GM18526 (cell line): ENCODE measurements around the gene ESRRG.

Experiments used
- POLR2A ChIP-seq: IDR thresholded peaks from 3 replicates; pipeline ENCODE4 v1.6.1; 2011; ENCODE audit not compliant: insufficient read length; ENCODE audit errors: extremely low read depth

ESRRG gene

DNA sequence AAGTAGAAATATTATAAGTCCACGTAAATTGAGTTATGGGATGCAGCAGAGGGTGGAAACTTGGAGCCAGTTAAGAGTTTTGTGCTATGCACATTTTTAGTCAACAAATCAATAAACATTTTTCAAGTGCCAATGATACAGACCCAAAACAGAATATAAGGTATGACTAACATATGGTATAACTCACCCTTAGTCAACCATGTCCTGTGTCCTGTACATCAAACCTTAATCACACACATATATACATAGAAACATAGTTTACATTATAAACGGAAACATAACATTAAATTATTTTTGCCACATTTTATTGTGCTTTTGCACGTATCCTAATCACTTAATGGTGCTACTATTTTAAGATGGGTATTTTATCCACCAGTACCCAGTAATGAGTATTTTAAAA, 163.9 kb downstream of the ESRRG start:
- no peak for TF ChIP-seq POLR2A

DNA sequence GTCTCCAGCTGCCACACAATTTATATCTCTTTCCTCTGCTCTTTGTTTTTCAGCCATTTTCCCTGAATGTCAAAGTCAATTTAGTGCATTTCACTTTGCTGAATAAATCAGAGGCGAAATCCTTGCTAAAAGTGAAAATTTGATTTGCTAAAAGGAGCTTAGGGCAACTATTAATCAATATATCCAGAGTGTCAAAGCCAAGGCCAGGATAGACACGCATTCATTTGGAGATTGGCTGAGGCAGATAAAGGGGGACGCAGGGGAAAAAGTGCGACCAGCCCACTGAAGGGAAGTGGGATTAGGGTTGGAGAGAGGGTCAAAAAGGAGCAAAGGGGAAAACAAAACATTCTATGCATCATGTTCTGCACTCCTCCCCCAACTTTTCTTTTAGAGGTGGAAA, 167.6 kb downstream of the ESRRG start:
- no peak for TF ChIP-seq POLR2A

- no peak for TF ChIP-seq POLR2A
Measured at GRCh38 chr1:216554934-216555333, 168.3 kb downstream of the ESRRG start.

DNA sequence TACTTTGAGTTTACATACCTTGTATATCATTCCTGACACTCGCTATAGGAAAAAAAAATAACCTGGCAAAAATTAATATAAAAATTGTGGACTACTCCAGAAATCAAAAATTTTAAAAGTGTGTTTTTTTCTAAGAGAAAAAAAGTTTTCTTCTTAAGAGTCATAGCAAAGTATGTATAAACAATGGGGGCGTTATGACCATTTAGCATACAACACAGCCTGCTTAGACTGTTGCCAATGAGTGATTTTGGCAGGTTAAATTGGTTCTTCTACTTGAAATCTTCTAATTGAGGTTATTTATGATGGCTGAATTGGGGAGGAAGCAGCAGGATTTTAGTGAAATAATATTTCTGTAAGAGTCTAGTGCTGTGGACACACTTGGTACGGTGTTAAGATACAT, 169.5 kb downstream of the ESRRG start:
- TF ChIP-seq POLR2A = no peak

GRCh38 chr1:216553040-216553439, 170.2 kb downstream of the ESRRG start:
- no peak for TF ChIP-seq POLR2A

DNA sequence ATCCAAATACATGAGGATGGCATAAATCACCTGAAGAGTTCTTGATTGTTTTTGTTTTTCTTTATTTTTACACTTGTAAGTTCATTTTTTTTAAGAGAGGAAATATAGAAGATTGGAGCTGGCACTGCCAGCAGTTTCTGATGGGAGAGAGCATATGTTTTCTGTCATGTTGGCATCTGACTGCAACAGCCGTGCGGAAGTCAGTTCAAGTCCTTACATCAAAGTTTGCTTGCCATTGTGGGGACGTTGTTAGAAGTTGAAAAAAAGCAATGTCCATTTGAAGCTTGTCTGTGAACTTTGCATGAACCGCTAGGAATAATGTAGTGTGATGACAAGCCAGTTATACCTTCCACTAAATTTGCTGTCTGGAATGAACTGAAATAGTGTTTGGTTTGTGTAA, 173.4 kb downstream of the ESRRG start:
- no peak for TF ChIP-seq POLR2A

DNA sequence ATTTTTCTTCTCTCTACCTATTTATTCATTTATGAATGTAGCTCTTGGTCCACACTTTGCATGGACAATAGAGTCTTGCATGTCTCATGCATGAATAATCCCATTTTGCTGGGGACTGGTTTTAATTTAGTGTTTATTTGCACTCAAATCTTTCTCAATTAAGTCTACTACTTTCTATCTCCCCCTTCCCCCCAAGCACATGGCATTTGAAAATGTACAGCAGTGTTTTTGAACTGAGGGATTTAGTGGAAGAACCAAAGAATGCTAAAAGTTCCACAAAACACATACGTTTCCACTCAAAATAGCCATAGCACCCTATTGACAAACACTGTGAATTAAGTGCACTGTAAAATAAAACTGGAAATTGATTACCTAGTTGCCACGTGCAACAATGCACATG, 180.5 kb downstream of the ESRRG start:
- no peak for TF ChIP-seq POLR2A

- TF ChIP-seq POLR2A = no peak
Measured at GRCh38 chr1:216542263-216542662, 181.0 kb downstream of the ESRRG start.

DNA sequence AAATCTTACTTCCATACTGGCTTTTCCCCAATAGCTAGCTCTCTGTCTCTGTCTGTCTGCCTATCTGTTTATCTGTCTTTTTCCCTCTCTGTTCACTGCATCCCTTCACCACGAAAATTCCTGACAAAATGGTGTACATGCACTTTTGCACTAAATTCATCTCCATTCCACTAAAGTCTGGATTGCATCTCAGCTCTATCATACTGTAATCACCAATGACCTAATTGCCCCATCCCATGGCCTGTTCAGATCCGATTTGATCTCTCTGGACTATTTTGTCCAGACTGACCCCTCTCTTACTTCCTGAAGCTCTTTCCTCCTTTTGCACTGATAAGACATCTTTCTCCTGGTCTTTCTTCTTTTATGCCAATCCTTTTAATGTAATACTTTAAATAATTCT, 187.5 kb downstream of the ESRRG start:
- no peak for TF ChIP-seq POLR2A

DNA sequence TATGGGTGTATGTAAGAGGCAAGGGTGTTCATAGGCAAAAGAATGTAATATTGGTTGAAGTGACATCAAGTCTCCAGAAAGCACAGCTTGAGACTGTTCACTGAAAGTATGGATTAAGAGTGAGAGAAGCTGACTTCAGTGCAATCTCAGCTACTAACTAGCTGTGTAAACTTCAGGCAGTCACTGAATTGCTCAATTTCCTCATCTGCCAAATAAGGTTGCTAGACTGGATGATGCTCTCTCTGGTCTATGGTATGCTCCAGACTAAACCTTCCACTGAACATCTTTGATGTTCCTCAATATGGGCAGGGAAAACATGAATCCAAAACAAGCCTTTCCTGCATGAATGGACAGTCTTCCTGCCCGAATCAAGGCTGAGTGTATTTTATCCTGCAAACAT, 188.2 kb downstream of the ESRRG start:
- no peak for TF ChIP-seq POLR2A

DNA sequence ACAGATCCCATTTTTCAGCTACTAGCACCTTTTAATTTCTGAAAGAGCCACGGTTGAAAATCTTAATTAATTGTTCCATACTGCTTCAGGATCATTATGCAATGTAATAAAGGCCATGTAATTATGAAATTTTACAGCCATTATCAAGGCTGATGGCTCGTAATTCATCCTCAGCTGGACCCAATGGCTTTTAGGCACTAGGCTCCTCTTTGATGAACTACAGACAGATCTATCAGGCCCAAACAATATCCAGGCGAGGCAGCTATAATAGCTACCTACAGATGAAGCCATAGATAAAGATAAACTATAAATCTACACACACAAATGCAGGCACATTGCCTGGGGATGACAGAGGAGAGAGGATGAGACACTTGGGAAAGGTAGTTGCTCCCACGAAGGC, 189.5 kb downstream of the ESRRG start:
- TF ChIP-seq POLR2A = no peak

- no peak for TF ChIP-seq POLR2A
Measured at GRCh38 chr1:216532251-216532798, 190.9 kb downstream of the ESRRG start.

DNA sequence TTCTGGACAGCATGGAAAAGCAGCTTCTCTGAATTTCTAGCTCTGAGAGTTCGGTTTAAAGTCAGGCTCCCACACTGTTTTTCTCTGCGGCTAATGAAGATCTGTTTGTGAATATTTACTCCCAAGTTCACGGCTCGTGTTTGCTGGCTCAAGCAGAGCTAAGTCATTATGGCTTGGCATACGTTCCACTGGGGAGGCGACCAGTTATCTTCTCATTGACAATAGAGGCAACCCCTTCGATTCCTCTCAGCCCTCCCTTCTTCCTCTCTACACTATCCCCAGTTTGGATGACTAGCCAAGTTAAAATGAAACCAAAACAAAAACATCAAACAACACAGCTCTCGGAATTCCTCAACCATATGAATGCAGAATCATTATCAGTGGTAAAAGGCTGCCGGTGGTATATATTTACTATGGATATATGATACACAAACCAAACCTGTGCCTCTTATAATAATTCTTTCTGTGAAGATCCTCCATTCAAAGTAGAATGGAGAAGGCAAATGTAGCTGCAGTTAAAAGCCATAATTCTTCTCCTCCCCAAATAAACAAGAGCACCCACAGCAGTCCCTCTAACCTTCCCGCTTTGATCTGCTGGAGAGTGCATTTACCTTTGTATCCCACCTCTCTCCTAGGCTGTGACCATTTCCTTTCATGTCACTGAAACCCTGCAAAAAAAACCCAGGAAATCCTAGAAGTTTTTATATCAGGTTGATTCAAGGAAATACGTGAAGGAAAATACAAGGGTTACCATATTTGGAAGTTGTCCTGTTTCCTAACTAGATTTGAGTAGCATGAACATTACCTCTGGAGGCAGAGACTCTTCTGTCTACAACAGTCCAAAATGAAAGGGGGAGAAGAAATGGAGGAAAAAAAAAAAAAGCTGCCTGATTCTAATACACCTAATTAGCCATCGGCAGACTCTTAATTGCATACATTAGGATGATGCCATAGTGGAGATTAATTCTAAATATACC, 191.7 kb downstream of the ESRRG start:
- no peak for TF ChIP-seq POLR2A

- TF ChIP-seq POLR2A = no peak
Measured at GRCh38 chr1:216528816-216529215, 194.4 kb downstream of the ESRRG start.

DNA sequence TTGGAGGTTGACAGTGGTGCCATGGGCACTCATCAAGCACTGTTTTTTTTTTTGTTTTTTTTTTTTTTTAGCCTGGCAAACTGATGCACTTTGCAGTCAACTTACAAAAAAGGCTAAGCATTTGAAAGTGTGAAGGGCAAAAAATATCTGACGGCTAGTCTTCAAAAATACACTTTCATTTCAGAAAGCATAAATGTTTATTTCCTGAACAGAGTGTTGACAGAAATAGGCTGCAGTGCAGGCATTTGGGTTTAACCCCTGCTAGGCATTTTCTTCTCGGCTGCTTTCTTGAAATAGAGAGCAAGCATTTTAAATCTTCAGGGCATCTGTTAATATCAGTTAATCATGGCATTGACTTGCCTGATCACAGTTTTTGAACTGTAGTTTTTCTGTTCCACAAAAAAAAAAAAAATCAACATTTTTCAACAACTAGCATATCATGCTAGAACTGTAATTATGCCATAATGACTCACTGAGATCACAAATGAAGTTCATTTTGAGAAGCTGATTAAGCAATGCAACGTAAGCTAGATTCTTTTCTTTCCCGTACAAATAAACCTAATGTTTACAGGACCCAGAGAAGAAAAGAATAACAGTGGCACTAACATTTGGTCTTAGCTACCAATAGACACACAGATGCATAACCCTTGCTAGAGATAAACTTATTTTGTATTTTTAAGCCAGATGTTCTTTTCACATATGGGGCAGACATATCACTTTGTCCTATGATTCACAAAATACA, 199.6 kb downstream of the ESRRG start:
- no peak for TF ChIP-seq POLR2A

- TF ChIP-seq POLR2A = no peak
Measured at GRCh38 chr1:216523043-216523442, 200.2 kb downstream of the ESRRG start.
